BJ (cell line): Measurements from ENCODE around the gene MORN5. TPM values are rescaled to one million over a fixed set of nuclear protein-coding genes. Genes with fewer than 3 reads are reported as not detected.

Source experiments
- CTCF ChIA-PET: fragments of 350-600 bp; formaldehyde crosslinking; extraction: SDS; loops from one replicate; lab custom pipeline; 2021; ENCODE audit warnings: antibody characterized with exemption, inconsistent platforms; lab: Yijun Ruan, JAX
- POLR2A ChIA-PET: fragments of 300-600 bp; sonication (Branson Sonifier 250); formaldehyde crosslinking; extraction: SDS; loops from one replicate; lab custom pipeline; 2021; ENCODE audit warnings: antibody characterized with exemption; lab: Charles Lee
- DNase-seq: peaks from one replicate; pipeline ENCODE4 v3.0.0-alpha.2; 2011; ENCODE audit warnings: low read depth
- H3K27me3 ChIP-seq: 2 replicates; pipeline ENCODE4 v1.6.0; 2011; ENCODE audit warnings: low read length; ENCODE audit not compliant: control insufficient read depth, insufficient read depth
- H3K36me3 ChIP-seq: 2 replicates; pipeline ENCODE4 v1.5.1; 2011; ENCODE audit warnings: low read length; ENCODE audit not compliant: control insufficient read depth, insufficient read depth
- H3K4me3 ChIP-seq: 2 replicates; pipeline ENCODE4 v1.5.1; 2011; ENCODE audit warnings: low read depth, mild to moderate bottlenecking, control low read depth, low read length
- CTCF ChIP-seq: IDR thresholded peaks from 2 replicates; pipeline ENCODE4 v1.5.1; 2011; ENCODE audit warnings: low read depth, mild to moderate bottlenecking, control low read depth, inconsistent platforms, low read length, moderate library complexity; ENCODE audit not compliant: insufficient read depth
- polyA plus RNA-seq: library from polyadenylated mRNA; depleted of rRNA; stranded (reverse); fragments of >200 nt; gene quantifications from 2 replicates; pipeline ENCODE4 v1.2.3, GENCODE V29; 2011

The MORN5 gene
- polyA plus RNA-seq, 1 experiment = not detected

- no peak for DNase-seq
- ChIA-PET POLR2A (interaction anchor here (0.5 kb wide), 1 partner anchor 15 kb away, joined by 3 read pairs; no protein-coding TSS in a partner anchor), CTCF (interaction anchor here (1.1 kb wide), 1 partner anchor 14 kb away, joined by 5 read pairs; no protein-coding TSS in a partner anchor)
- no peaks in the 10 kb centered on the region for H3K36me3 ChIP-seq
- peak overlapping the region; percentile 98 for H3K4me3 ChIP-seq
- no peak for TF ChIP-seq CTCF
- H3K27me3 ChIP-seq = peaks cover 2% of the 10 kb centered on the region; the same call in 1 of the 2 replicates
These were observed 178 bp downstream of the MORN5 start for GRCh38 chr9:122159925-122160246.

- no peak for DNase-seq
- no peak for TF ChIP-seq CTCF
- Histone ChIP-seq H3K27me3 (peaks cover 3% of the 10 kb centered on the region), H3K36me3 (no peaks in the 10 kb centered on the region), H3K4me3 (no peak overlapping the region)
- POLR2A ChIA-PET = no interaction called here
- CTCF ChIA-PET = no interaction called here
These were observed 2.7 kb downstream of the MORN5 start for GRCh38 chr9:122162415-122162814.

- H3K27me3 ChIP-seq = peaks cover 3% of the 10 kb centered on the region
- no peak for TF ChIP-seq CTCF
- H3K36me3 ChIP-seq = no peaks in the 10 kb centered on the region
- DNase-seq = no peak
- CTCF ChIA-PET = interaction anchor here (1.5 to 1.6 kb wide), 2 partner anchors 16 to 186 kb away, joined by 4 to 6 read pairs; no protein-coding TSS in a partner anchor
- POLR2A ChIA-PET = no interaction called here
- H3K4me3 ChIP-seq = no peak overlapping the region
These were observed 4.6 kb downstream of the MORN5 start for GRCh38 chr9:122164286-122164685.

- ChIA-PET CTCF (interaction anchor here (0.6 to 1.2 kb wide), 3 partner anchors 16 to 104 kb away, joined by 3 to 4 read pairs (median 4); no protein-coding TSS in a partner anchor), POLR2A (no interaction called here)
- peaks cover 12% of the 10 kb centered on the region for H3K27me3 ChIP-seq
- no peaks in the 10 kb centered on the region for H3K36me3 ChIP-seq
- DNase-seq = no peak
- no peak overlapping the region for H3K4me3 ChIP-seq
- no peak for TF ChIP-seq CTCF
These were observed 8.6 kb downstream of the MORN5 start for GRCh38 chr9:122168356-122168755.

- ChIA-PET CTCF (interaction anchor here (0.6 kb wide), 1 partner anchor 34 kb away, joined by 3 read pairs; no protein-coding TSS in a partner anchor), POLR2A (no interaction called here)
- DNase-seq = no peak
- peaks cover 10% of the 10 kb centered on the region for H3K27me3 ChIP-seq
- no peak for TF ChIP-seq CTCF
- H3K4me3 ChIP-seq = no peak overlapping the region
- H3K36me3 ChIP-seq = no peaks in the 10 kb centered on the region
These were observed 12.4 kb downstream of the MORN5 start for GRCh38 chr9:122172131-122172530.
